Transverse colon (tissue), 4 donors: ENCODE data around the gene DOCK1.

Experiments used
- CTCF ChIP-seq, 5 experiments: fragments of 200-600 bp in 3 of 5; fragments of 450-650 bp in 2 of 5; sonication (generic) in 3 of 5; IDR thresholded peaks; 1 replicate in 2 of 5; 2 replicates in 3 of 5; pipeline ENCODE4 v1.5.1; 2016 to 2017; ENCODE audit warnings: antibody characterized with exemption in 5 of 5, inconsistent platforms in 3 of 5, mild to moderate bottlenecking in 2 of 5, moderate library complexity in 1 of 5
- EP300 ChIP-seq: sonication (generic); formaldehyde crosslinking; IDR thresholded peaks from one replicate; pipeline ENCODE4 v1.6.1; 2017; ENCODE audit warnings: antibody characterized with exemption, low read depth
- POLR2A ChIP-seq: fragments of 450-650 bp; IDR thresholded peaks from one replicate; pipeline ENCODE4 v1.6.1; 2016; ENCODE audit warnings: antibody characterized with exemption, mild to moderate bottlenecking, moderate library complexity
- POLR2AphosphoS5 ChIP-seq, 3 donors: sonication (generic); formaldehyde crosslinking; IDR thresholded peaks; one replicate each; pipeline ENCODE4 v1.6.1; 2016; ENCODE audit warnings: antibody characterized with exemption in 3 of 3

GRCh38 chr10:127073666-127074065 lies 168.4 kb downstream of the DOCK1 start:
- TF ChIP-seq POLR2A (no peak), CTCF (IDR thresholded peaks at IDR 0.05) (no peak), POLR2AphosphoS5 (IDR thresholded peaks at IDR 0.05) (no peak), EP300 (no peak)
